ENCODE measurements around the gene CYSRT1.

Gene CYSRT1

GRCh38 chr9:137227054-137227852 lies 2.3 kb downstream of the CYSRT1 start, which contains the start of gene RNF224:
RNF224 (plus strand) TSS chr9:137227502; CDS start chr9:137228336, 834 bp downstream.
- peak; percentile 52 for DNase-seq (ENCODE audit: low spot score)

DNA sequence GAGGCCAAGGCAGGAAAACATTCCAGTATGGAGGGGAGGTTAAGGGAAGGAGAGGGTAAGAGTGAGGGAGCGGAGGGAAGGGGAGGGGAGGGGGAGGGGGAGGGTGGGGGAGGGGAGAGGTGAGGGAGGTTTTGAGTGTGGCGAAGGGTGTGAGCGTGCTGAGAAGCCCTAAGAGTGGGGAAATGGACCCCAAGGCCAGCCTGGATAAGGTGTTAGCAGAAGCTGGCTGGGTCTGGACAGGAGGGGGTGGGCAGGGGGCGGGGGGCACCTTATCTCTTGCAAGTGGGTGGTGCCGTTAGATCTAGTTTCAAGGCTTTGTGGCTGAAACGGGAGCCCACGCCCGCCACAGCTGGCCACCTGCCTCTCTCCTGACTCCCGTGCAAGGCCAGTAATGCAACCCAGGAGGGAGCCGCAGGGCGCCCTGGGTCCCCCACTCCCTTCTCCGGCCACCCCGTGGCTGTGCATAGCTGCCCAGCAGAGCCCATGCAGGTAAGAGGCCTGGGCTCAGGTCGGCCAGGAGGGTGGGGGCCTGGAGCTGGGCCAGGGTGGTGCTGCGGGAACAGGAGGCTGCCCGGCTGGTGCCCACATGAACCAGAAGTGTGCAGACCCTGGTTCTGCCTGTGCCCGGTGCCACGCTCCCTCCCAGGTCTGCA lies 3.0 kb downstream of the CYSRT1 start:
- DNase-seq (ENCODE audit: low spot score), result no peak

GRCh38 chr9:137228506-137228967 lies 3.6 kb downstream of the CYSRT1 start:
- DNase-seq (ENCODE audit: low spot score), result no peak

DNA sequence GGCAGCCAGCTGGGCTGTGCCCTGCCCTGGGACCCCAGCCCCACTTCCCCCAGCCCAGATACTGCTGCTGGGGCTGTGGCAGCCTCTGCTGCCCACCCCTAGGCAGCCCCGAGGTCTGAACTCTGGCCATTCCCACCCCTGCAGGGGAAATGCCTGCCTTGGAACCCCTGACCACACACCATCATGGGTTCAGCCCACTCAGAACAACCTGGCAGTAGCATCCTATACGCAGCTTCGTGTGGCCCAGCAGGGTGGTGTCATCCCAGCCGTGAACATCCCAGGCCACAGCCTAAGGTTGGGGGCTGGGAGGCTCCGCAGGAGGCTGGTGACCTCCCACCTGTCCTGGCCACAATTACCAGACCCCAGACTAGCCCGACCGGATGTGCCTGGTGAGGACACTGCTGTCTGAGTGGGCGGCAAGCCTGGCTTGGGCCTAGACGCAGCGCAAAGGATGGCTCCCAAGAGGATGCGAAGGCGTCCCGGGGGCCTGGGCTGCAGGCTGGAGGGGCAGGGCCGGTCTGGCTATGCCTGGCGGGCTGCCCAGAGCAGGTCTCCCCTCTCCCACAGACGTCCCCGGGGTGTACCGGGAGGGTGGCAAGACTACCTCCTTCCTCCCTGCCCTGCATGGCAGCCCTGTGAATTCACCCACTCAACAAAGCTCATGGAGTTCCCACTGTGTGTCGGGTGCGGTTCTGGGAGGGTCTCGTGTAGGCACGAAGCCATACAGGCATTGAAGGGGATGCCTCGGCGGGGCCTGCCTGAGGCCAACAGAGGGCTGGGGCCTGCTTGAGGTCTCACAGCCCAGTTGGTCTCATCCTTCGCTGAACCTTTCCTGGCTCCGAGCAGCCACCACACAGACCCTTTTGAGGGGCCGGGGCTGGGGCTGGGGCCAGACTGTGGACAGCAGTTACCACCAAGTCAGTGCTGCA lies 4.3 kb downstream of the CYSRT1 start:
- no peak for DNase-seq (ENCODE audit: low spot score)

DNA sequence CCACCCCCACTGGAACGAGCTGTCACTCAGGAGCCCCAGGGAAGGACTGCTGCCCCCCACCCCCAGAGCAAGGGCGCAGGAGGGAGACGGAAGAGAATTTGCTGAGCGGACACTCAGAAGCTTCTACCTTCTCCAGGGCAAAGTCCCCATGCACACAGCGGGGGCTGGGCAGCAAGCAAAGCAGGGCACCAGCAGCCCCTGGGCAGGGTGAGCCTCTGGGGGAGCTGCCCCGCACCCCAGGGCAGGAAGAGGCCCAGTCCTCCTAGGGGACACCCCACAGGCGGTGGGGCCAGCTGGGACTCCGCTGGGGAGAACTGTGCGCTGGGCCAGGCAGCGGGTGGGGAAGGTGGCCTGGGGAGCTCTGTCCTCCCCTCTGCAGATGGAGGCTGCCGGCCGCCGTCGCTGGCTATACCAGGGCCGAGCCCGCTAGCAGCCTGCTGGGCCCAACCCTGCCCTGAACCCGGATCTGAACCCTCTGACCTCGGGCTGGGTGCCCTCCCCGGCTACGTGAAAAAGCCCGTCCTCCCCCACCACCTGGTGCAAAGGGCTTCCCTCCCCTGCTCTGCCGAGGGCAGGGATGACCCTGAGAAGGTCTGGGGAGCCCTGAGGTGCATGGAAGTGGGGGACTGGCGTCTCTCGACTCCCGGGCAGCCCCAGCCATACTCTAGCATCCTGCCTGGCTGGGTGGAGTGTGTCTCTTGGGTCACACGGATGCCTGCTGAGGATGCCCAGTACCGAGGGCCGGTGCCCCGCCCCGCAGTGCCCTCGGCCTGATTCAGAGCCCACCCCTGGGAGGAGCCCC lies 5.1 kb downstream of the CYSRT1 start:
- DNase-seq (ENCODE audit: low spot score), result no peak

DNA sequence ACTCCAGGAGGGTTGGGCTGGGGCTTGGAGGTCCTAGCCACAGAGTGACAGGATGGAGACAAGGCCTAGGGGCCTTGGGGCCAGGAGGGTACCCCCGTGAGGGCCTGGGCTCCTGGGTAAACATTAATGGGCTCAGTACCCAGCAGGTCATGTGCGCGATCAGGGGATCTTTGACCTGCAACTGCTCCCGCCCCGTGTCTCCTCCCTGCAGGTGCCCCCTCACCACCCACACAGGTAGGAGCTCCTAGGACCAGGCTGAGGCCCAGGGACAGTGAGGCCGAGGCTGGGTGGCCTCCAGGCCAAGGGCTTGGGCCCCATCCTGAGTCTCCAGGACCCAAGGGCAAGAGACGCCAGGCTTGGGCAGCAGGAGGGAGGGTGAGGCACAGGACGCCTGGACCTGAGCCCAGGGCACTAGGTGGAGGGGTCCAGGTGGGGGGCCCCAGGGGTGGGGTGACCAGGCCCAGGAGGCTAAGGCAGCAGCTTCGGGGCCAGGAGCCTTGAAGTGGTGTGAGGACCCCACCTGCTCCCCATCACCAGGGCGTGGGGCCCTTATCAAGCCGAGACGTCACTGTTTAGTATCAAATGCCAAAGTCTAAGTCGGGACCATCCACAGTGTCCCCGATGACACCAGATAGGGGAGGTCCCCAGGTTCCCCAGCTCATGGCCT lies 5.9 kb downstream of the CYSRT1 start, which contains the start of gene SLC34A3:
TSS of gene SLC34A3 (plus strand) at position 197 of the 667 bp plus-strand sequence. CDS start 802 bp downstream, outside the sequence.
- DNase-seq (ENCODE audit: low spot score), result no peak

- no peak for DNase-seq (ENCODE audit: low spot score)
Measured at GRCh38 chr9:137231372-137232039, 6.5 kb downstream of the CYSRT1 start.

- DNase-seq (ENCODE audit: low spot score), result no peak
Measured at GRCh38 chr9:137232101-137232500, 7.1 kb downstream of the CYSRT1 start.

GRCh38 chr9:137232510-137232909 lies 7.5 kb downstream of the CYSRT1 start:
- DNase-seq (ENCODE audit: low spot score), result no peak

DNA sequence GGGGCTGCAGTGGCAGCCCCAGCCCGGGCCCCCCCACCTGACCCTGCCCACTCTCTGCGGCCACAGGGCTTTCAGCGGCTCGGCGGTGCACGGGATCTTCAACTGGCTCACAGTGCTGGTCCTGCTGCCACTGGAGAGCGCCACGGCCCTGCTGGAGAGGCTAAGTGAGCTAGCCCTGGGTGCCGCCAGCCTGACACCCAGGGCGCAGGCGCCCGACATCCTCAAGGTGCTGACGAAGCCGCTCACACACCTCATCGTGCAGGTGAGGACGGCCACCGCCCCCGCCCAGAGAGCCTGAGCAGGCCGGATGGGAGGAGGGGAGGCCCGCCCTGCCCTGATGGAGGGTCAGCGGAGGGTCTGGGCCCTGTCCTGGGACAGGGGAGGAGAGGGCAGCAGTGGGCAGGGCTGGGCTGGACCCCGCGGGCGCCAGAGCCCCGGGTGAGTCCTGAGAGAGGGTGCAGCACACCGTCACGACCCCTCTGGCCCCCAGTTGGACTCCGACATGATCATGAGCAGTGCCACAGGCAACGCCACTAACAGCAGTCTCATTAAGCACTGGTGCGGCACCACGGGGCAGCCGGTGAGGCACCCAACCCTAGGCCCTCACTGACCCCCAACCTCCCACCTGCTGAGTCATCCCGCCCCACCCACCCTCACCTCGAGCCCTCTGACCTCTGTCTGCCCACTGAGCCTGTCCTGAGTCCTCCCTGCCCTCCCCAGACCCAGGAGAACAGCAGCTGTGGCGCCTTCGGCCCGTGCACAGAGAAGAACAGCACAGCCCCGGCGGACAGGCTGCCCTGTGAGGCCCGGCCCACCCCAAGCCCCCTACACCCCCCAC lies 8.4 kb downstream of the CYSRT1 start:
- DNase-seq (ENCODE audit: low spot score), result no peak

DNA sequence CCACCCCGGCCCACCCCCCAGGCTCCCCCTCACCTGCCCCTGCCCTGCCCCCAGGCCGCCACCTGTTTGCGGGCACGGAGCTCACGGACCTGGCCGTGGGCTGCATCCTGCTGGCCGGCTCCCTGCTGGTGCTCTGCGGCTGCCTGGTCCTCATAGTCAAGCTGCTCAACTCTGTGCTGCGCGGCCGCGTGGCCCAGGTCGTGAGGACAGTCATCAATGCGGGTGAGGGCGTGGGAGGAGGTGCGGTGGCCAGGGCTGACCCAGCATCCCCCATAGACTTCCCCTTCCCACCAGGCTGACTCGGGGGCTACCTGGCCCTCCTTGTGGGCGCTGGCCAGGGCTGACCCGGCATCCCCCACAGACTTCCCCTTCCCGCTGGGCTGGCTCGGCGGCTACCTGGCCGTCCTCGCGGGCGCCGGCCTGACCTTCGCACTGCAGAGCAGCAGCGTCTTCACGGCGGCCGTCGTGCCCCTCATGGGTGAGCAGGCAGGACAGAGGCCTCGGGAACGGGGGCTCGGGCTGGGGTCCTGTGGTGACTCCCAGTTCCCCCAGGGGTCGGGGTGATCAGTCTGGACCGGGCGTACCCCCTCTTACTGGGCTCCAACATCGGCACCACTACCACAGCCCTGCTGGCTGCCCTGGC lies 9.2 kb downstream of the CYSRT1 start:
- no peak for DNase-seq (ENCODE audit: low spot score)

GRCh38 chr9:137234758-137235423 lies 9.9 kb downstream of the CYSRT1 start:
- no peak for DNase-seq (ENCODE audit: low spot score)

GRCh38 chr9:137235424-137236237 lies 10.7 kb downstream of the CYSRT1 start:
- no peak for DNase-seq (ENCODE audit: low spot score)

GRCh38 chr9:137236238-137236935 lies 11.4 kb downstream of the CYSRT1 start:
- DNase-seq (ENCODE audit: low spot score), result peak; percentile 64

- DNase-seq (ENCODE audit: low spot score), result no peak
Measured at GRCh38 chr9:137236936-137237421, 12.0 kb downstream of the CYSRT1 start.
